CD8-positive, alpha-beta memory T cell (primary cell): ENCODE measurements around the gene TMEM125. TPM values are rescaled to one million over a fixed set of nuclear protein-coding genes. Genes with fewer than 3 reads are reported as not detected.
A peak's percentile ranks its signal among the peaks of the same experiment; 100 is the strongest.

Experiments used
- CTCF ChIA-PET: fragments of 350-600 bp; sonication (Branson Sonifier 250); formaldehyde crosslinking; loops from one replicate; lab custom pipeline; 2021; ENCODE audit warnings: antibody characterized with exemption; lab: Charles Lee
- POLR2A ChIA-PET: fragments of 350-600 bp; sonication (Branson Sonifier 250); formaldehyde crosslinking; loops from one replicate; lab custom pipeline; 2021; ENCODE audit warnings: antibody characterized with exemption; lab: Charles Lee
- DNase-seq, 5 donors: peaks; one replicate each; pipeline versions ENCODE4 v3.0.0 to v3.0.0-alpha.2; 2020 to 2022; ENCODE audit warnings: mixed read lengths in 1 of 5
- H3K27ac ChIP-seq: one replicate; pipeline ENCODE4 v1.7.0; 2013; ENCODE audit warnings: low read depth, mild to moderate bottlenecking, low read length, moderate library complexity
- H3K27me3 ChIP-seq: 2 replicates; pipeline ENCODE4 v1.7.0; 2013; ENCODE audit warnings: low read length, mild to moderate bottlenecking; ENCODE audit not compliant: insufficient read depth, poor library complexity, severe bottlenecking
- H3K36me3 ChIP-seq: 2 replicates; pipeline ENCODE4 v1.7.0; 2013; ENCODE audit warnings: mild to moderate bottlenecking, low read length, moderate library complexity; ENCODE audit not compliant: insufficient read depth
- H3K4me1 ChIP-seq: 2 replicates; pipeline ENCODE4 v1.7.0; 2013; ENCODE audit warnings: mild to moderate bottlenecking, low read length, moderate library complexity; ENCODE audit not compliant: insufficient read depth
- H3K4me3 ChIP-seq: 2 replicates; pipeline ENCODE4 v1.7.0; 2013; ENCODE audit warnings: mild to moderate bottlenecking, low read length
- H3K9me3 ChIP-seq: 2 replicates; pipeline ENCODE4 v1.7.0; 2013; ENCODE audit warnings: mild to moderate bottlenecking, low read length
- H3K27ac Mint-ChIP-seq, 8 donors: one replicate each; pipeline ENCODE4 v1.8.0; 2020 to 2021; ENCODE audit warnings: mixed read lengths in 8 of 8, mild to moderate bottlenecking in 6 of 8, inconsistent platforms in 3 of 8, moderate library complexity in 3 of 8
- H3K27me3 Mint-ChIP-seq, 2 donors: one replicate each; pipeline ENCODE4 v1.8.0; 2020 to 2021; ENCODE audit warnings: mixed read lengths in 2 of 2, mild to moderate bottlenecking in 1 of 2, moderate library complexity in 1 of 2
- H3K36me3 Mint-ChIP-seq, 3 donors: one replicate each; pipeline ENCODE4 v1.8.0; 2020 to 2021; ENCODE audit warnings: mixed read lengths in 3 of 3, inconsistent platforms in 1 of 3, mild to moderate bottlenecking in 1 of 3
- H3K4me1 Mint-ChIP-seq, 3 donors: one replicate each; pipeline ENCODE4 v1.8.0; 2020 to 2021; ENCODE audit warnings: mixed read lengths in 3 of 3, inconsistent platforms in 1 of 3, mild to moderate bottlenecking in 1 of 3
- H3K4me3 Mint-ChIP-seq, 7 donors: one replicate each; pipeline ENCODE4 v1.8.0; 2020 to 2021; ENCODE audit warnings: mixed read lengths in 7 of 7, mild to moderate bottlenecking in 6 of 7, moderate library complexity in 4 of 7, inconsistent platforms in 2 of 7
- H3K9me3 Mint-ChIP-seq, 5 donors: one replicate each; pipeline ENCODE4 v1.8.0; 2020 to 2022; ENCODE audit warnings: mixed read lengths in 5 of 5, mild to moderate bottlenecking in 3 of 5, moderate library complexity in 2 of 5, inconsistent platforms in 1 of 5
- polyA plus RNA-seq: library from polyadenylated mRNA; unstranded; fragments of 300-500 nt; fragmentation: Illumina TruSeq; gene quantifications from one replicate; pipeline ENCODE4 v1.2.3, GENCODE V29; 2021
- total RNA-seq, 2 experiments: library from RNA; stranded (reverse); gene quantifications; one replicate each; pipeline ENCODE4 v1.2.3, GENCODE V29; 2021

The TMEM125 gene
- total and polyA plus RNA-seq, 3 experiments from 2014 or later, result not detected

- no peaks in the 10 kb centered on the region for H3K36me3 Mint-ChIP-seq
- no peaks in the 10 kb centered on the region for H3K27me3 ChIP-seq
- no peak overlapping the region for H3K27ac Mint-ChIP-seq
- H3K4me3 Mint-ChIP-seq, result no peak overlapping the region
- no peak overlapping the region for H3K4me3 ChIP-seq
- H3K4me1 ChIP-seq, result no peaks in the 10 kb centered on the region
- no peak for DNase-seq
- no peaks in the 10 kb centered on the region for H3K36me3 ChIP-seq
- no peaks in the 10 kb centered on the region for H3K9me3 Mint-ChIP-seq
- POLR2A ChIA-PET, result no interaction called here
- no peak overlapping the region for H3K27ac ChIP-seq
- peaks cover 4 to 29% of the 10 kb centered on the region in 2 donors for H3K27me3 Mint-ChIP-seq
- CTCF ChIA-PET, result no interaction called here
- H3K9me3 ChIP-seq, result no peaks in the 10 kb centered on the region
- H3K4me1 Mint-ChIP-seq, result no peaks in the 10 kb centered on the region
These were observed 17.6 kb upstream of the TMEM125 start for GRCh38 chr1:43252225-43252624.

- DNase-seq, result no peak
- no peaks in the 10 kb centered on the region for H3K36me3 Mint-ChIP-seq
- H3K4me1 ChIP-seq, result no peaks in the 10 kb centered on the region
- ChIA-PET CTCF (no interaction called here), POLR2A (no interaction called here)
- no peaks in the 10 kb centered on the region for H3K36me3 ChIP-seq
- peaks cover 7 to 28% of the 10 kb centered on the region in 2 donors for H3K27me3 Mint-ChIP-seq
- peak overlapping the region in 1 of 8 donors; percentile 91 for H3K27ac Mint-ChIP-seq
- H3K9me3 Mint-ChIP-seq, result no peaks in the 10 kb centered on the region
- no peak overlapping the region for H3K4me3 Mint-ChIP-seq
- no peaks in the 10 kb centered on the region for H3K4me1 Mint-ChIP-seq
- H3K27ac ChIP-seq, result no peak overlapping the region
- no peak overlapping the region for H3K4me3 ChIP-seq
- no peaks in the 10 kb centered on the region for H3K27me3 ChIP-seq
- H3K9me3 ChIP-seq, result no peaks in the 10 kb centered on the region
These were observed 16.6 kb upstream of the TMEM125 start for GRCh38 chr1:43253173-43253572.

GRCh38 chr1:43253876-43254275 is 15.9 kb upstream of the TMEM125 start:
- Mint-ChIP-seq H3K27ac (no peak overlapping the region), H3K27me3 (peaks cover 7 to 28% of the 10 kb centered on the region in 2 donors), H3K4me1 (no peaks in the 10 kb centered on the region), H3K9me3 (no peaks in the 10 kb centered on the region), H3K36me3 (no peaks in the 10 kb centered on the region), H3K4me3 (no peak overlapping the region)
- Histone ChIP-seq H3K27ac (no peak overlapping the region), H3K4me3 (no peak overlapping the region), H3K4me1 (no peaks in the 10 kb centered on the region), H3K27me3 (no peaks in the 10 kb centered on the region), H3K9me3 (no peaks in the 10 kb centered on the region), H3K36me3 (no peaks in the 10 kb centered on the region)
- DNase-seq, result no peak
- ChIA-PET POLR2A (no interaction called here), CTCF (no interaction called here)

GRCh38 chr1:43255438-43256210 is 14.2 kb upstream of the TMEM125 start:
- no peaks in the 10 kb centered on the region for H3K9me3 Mint-ChIP-seq
- ChIA-PET POLR2A (no interaction called here), CTCF (no interaction called here)
- no peak for DNase-seq
- H3K9me3 ChIP-seq, result no peaks in the 10 kb centered on the region
- no peaks in the 10 kb centered on the region for H3K27me3 ChIP-seq
- H3K27me3 Mint-ChIP-seq, result peaks cover 7 to 23% of the 10 kb centered on the region in 2 donors
- H3K27ac Mint-ChIP-seq, result no peak overlapping the region
- H3K27ac ChIP-seq, result no peak overlapping the region
- H3K4me1 Mint-ChIP-seq, result no peaks in the 10 kb centered on the region
- no peaks in the 10 kb centered on the region for H3K4me1 ChIP-seq
- no peak overlapping the region for H3K4me3 Mint-ChIP-seq
- H3K36me3 ChIP-seq, result no peaks in the 10 kb centered on the region
- H3K4me3 ChIP-seq, result no peak overlapping the region
- H3K36me3 Mint-ChIP-seq, result no peaks in the 10 kb centered on the region

- H3K4me3 ChIP-seq, result no peak overlapping the region
- no peaks in the 10 kb centered on the region for H3K36me3 ChIP-seq
- no peak for DNase-seq
- H3K27me3 ChIP-seq, result no peaks in the 10 kb centered on the region
- no peaks in the 10 kb centered on the region for H3K4me1 Mint-ChIP-seq
- ChIA-PET POLR2A (no interaction called here), CTCF (no interaction called here)
- no peaks in the 10 kb centered on the region for H3K36me3 Mint-ChIP-seq
- H3K27me3 Mint-ChIP-seq, result peaks cover 5 to 18% of the 10 kb centered on the region in 2 donors
- no peak overlapping the region for H3K4me3 Mint-ChIP-seq
- no peak overlapping the region for H3K27ac ChIP-seq
- no peaks in the 10 kb centered on the region for H3K4me1 ChIP-seq
- no peaks in the 10 kb centered on the region for H3K9me3 ChIP-seq
- no peak overlapping the region for H3K27ac Mint-ChIP-seq
- H3K9me3 Mint-ChIP-seq, result no peaks in the 10 kb centered on the region
These were observed 12.9 kb upstream of the TMEM125 start for GRCh38 chr1:43256675-43257570.

- Mint-ChIP-seq H3K27ac (no peak overlapping the region), H3K9me3 (peaks cover 0 to 1% (median 0%) of the 10 kb centered on the region in 5 donors), H3K36me3 (no peaks in the 10 kb centered on the region), H3K4me1 (no peaks in the 10 kb centered on the region), H3K4me3 (no peak overlapping the region), H3K27me3 (peaks cover 5 to 10% of the 10 kb centered on the region in 2 donors)
- DNase-seq, result no peak
- no peaks in the 10 kb centered on the region for H3K4me1 ChIP-seq
- H3K27me3 ChIP-seq, result no peaks in the 10 kb centered on the region
- ChIA-PET CTCF (no interaction called here), POLR2A (no interaction called here)
- no peaks in the 10 kb centered on the region for H3K36me3 ChIP-seq
- H3K27ac ChIP-seq, result no peak overlapping the region
- H3K4me3 ChIP-seq, result no peak overlapping the region
- H3K9me3 ChIP-seq, result no peaks in the 10 kb centered on the region
These were observed 11.4 kb upstream of the TMEM125 start for GRCh38 chr1:43258370-43258769.

- Histone ChIP-seq H3K4me3 (no peak overlapping the region), H3K9me3 (no peaks in the 10 kb centered on the region), H3K27me3 (no peaks in the 10 kb centered on the region), H3K36me3 (no peaks in the 10 kb centered on the region), H3K4me1 (no peaks in the 10 kb centered on the region), H3K27ac (no peak overlapping the region)
- peaks cover 1 to 6% (median 6%) of the 10 kb centered on the region in 3 donors for H3K4me1 Mint-ChIP-seq
- ChIA-PET CTCF (no interaction called here), POLR2A (no interaction called here)
- H3K36me3 Mint-ChIP-seq, result no peaks in the 10 kb centered on the region
- no peak overlapping the region for H3K27ac Mint-ChIP-seq
- peaks cover 11 to 26% of the 10 kb centered on the region in 2 donors for H3K27me3 Mint-ChIP-seq
- H3K9me3 Mint-ChIP-seq, result peaks cover 0 to 5% (median 2%) of the 10 kb centered on the region in 5 donors
- H3K4me3 Mint-ChIP-seq, result no peak overlapping the region
- DNase-seq, result no peak
These were observed 4.4 kb upstream of the TMEM125 start for GRCh38 chr1:43265431-43265830.

GRCh38 chr1:43266881-43267280 is 2.9 kb upstream of the TMEM125 start:
- POLR2A ChIA-PET, result no interaction called here
- peaks cover 0 to 5% (median 2%) of the 10 kb centered on the region in 5 donors for H3K9me3 Mint-ChIP-seq
- peaks cover 7 to 14% (median 14%) of the 10 kb centered on the region in 3 donors for H3K4me1 Mint-ChIP-seq
- CTCF ChIA-PET, result no interaction called here
- no peak overlapping the region for H3K27ac Mint-ChIP-seq
- Histone ChIP-seq H3K36me3 (no peaks in the 10 kb centered on the region), H3K27me3 (no peaks in the 10 kb centered on the region), H3K4me3 (no peak overlapping the region), H3K27ac (no peak overlapping the region), H3K9me3 (no peaks in the 10 kb centered on the region), H3K4me1 (no peaks in the 10 kb centered on the region)
- no peak for DNase-seq
- no peak overlapping the region for H3K4me3 Mint-ChIP-seq
- peaks cover 13 to 37% of the 10 kb centered on the region in 2 donors for H3K27me3 Mint-ChIP-seq
- H3K36me3 Mint-ChIP-seq, result no peaks in the 10 kb centered on the region
